22Rv1 (cell line): ENCODE results near the gene TARBP2.
A peak's percentile ranks its signal among the peaks of the same experiment; 100 is the strongest.
"Not testable (repeated sequence)": the region's sequence is repeated elsewhere in the genome, so short reads cannot be mapped to it uniquely, and the experiment has no call there.

Experiments
- H3K27ac ChIP-seq: fragments of 450-650 bp; 2 replicates; pipeline ENCODE4 v1.5.1; 2017
- ZFX ChIP-seq: fragments of 450-650 bp; IDR thresholded peaks from 2 replicates; pipeline ENCODE4 v1.6.1; 2017; ENCODE audit warnings: antibody characterized with exemption, borderline replicate concordance
- TF ChIP-seq, protein P1 (sequence below): fragments of 450-650 bp; IDR thresholded peaks from 2 replicates; pipeline ENCODE4 v1.5.1; 2017; ENCODE audit warnings: mild to moderate bottlenecking

The TARBP2 gene

DNA sequence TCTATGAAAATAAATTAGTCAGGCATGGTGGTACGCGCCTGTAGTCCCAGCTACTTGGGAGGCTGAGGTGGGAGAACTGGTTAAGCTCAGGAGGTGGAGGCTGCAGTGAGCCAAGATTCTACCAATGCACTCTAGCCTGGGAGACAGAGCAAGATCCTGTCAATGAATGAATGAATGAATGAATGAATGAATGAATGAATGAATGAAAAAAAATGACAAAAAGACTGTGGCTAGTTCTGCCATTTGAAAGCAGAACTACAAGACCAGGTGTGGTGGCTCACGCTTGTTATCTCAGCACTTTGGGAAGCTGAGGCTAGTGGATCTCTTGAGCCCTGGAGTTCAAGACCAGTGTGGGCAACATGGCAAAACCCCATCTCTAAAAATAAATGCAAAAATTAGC, 38.4 kb downstream of the TARBP2 start:
- TF ChIP-seq, protein P1, sequence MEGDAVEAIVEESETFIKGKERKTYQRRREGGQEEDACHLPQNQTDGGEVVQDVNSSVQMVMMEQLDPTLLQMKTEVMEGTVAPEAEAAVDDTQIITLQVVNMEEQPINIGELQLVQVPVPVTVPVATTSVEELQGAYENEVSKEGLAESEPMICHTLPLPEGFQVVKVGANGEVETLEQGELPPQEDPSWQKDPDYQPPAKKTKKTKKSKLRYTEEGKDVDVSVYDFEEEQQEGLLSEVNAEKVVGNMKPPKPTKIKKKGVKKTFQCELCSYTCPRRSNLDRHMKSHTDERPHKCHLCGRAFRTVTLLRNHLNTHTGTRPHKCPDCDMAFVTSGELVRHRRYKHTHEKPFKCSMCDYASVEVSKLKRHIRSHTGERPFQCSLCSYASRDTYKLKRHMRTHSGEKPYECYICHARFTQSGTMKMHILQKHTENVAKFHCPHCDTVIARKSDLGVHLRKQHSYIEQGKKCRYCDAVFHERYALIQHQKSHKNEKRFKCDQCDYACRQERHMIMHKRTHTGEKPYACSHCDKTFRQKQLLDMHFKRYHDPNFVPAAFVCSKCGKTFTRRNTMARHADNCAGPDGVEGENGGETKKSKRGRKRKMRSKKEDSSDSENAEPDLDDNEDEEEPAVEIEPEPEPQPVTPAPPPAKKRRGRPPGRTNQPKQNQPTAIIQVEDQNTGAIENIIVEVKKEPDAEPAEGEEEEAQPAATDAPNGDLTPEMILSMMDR: no peak
- no peak for TF ChIP-seq ZFX
- H3K27ac ChIP-seq: peak overlapping the region; percentile 83

DNA sequence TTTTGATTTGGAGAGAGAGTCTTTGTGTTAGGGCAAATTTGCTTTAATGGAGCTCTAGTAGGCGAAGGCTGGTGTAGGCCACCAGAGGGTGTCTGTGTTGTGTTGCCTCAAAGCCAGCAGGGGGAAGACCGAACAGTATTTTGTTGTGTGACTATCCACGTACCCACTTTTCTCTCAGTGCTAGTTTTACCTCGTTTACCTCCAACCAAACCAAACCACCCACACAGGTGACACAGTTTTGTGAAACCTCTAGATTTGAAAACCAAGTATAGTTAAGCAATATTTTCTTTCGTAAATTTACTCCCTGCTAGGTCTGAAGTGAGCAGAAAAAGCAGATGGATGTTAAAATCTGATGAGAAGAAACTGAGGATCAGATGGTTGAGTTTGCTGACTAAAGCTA, 42.5 kb downstream of the TARBP2 start:
- TF ChIP-seq, protein P1: peak; percentile 81
- no peak for TF ChIP-seq ZFX
- peak overlapping the region; percentile 14 for H3K27ac ChIP-seq

DNA sequence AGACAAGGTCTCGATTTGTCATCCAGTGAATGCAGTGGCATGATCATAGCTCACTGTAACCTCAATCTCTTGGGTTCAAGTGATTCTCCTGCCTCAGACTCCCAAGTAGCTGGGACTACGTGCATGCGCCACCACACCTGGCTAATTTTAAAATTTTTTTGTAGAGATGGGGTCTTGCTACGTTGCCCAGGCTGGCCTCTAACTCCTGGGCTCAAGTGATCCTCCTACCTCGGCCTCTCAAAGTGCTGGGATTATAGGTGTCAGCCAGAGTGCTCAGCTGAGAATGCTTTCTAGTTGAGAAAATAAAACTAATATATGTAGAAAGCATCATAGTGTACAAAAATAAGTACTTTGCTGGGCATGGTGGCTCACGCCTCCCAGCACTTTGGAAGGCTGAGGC, 47.3 kb downstream of the TARBP2 start:
- H3K27ac ChIP-seq: not testable (repeated sequence)

DNA sequence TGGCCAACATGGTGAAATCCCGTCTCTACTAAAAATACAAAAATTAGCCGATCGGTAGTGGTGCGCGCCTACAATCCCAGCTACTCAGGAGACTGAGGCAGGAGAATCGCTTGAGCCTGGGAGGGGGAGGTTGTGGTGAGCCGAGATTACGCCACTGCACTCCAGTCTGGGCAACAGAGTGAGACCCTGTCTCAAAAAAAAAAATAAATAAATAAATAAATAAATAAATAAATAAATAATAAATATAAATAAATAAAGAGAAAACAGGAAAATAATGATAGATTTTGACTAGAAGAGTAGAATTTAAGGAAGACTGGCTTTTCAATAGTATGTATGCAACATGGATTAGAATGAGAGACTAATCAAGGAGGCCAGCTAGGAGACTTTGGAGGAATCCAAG, 49.0 kb downstream of the TARBP2 start:
- H3K27ac ChIP-seq: not testable (repeated sequence)

DNA sequence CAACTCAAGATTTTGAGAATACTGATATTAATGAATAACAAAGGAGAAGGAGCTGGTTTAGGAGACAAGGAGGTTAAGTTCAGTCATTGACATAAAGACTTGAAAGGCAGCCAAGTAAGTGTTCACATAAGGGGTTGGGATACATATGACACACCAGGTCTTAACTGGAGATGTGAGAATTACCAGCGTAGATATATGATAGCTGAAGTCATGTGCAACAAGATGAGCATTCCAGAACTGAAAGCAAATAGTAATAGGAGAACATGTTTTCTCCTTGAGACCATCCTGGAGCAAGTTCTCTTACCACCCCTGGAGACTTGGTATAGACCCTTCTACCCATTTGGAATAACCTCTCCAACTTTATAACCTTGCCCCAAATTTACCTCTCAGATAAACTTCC, 49.5 kb downstream of the TARBP2 start:
- no peak overlapping the region for H3K27ac ChIP-seq
- TF ChIP-seq ZFX: no peak
- TF ChIP-seq, protein P1: no peak

DNA sequence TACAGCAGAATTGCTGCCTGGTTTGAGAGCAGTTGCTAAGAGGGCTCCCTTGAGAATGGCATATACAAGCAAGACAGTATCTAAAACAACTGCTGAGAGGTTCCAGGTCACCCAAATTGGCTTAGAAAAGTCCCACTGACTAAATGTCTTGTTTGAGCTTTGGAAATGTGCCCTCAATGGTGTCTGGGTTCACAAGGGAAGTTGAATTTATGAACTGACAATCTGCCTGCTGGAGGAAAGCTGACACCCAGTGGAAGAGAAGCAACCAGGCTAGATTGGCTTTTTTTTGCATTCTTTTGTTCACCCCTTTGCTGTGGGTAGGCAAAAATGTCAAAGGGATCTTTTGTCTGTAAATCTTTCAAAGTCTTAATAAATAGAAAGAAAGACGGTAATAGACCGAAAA, 50.8 kb downstream of the TARBP2 start:
- H3K27ac ChIP-seq: peak overlapping the region; percentile 22; the same call in 1 of the 2 replicates
- no peak for TF ChIP-seq ZFX
- TF ChIP-seq, protein P1: no peak

DNA sequence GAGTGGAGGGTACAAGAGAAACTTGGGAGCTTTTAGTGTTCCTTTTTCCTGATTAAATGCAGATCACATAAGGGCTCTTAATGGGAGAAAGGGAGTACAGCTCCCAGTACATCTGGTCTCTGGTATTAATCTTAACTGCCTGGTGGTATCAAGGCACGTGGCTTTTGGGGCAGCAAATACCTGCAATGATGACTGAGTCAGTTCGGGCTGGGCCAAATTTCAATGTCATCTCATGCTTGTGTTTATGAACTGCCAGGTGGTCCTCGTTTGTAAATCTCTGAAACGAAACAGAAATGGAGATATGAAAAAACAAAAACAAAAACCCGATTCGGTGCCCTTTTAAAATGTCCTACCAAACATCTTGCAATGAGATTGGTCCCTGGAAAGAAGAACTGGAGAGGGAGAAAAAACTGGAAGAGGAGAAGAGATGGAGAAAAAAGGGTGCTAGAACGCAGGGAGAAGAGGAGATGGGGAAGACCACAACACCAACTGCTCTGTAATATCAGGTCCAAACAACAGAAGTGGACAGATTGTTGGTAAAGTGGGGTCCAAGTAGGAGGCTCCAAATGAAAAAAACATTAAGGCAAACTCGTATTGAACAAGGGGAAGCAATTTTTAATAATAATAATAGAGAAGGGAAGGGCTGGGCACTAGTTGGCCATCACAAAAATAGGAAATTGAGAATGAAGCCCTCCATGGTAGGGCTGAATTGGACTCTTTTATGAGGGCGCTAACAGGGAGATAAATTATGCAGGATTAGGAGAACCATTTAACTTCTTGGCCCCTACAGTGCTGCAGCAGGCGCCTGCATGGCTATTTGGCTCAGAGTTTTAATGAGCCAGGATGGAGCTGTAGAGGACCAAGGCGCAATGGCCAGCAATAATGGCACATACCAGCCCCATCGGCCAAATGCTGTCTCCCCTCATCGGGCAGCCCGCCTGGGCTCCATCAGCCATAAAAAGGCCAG, 51.6 kb downstream of the TARBP2 start:
- TF ChIP-seq, protein P1: no peak
- no peak for TF ChIP-seq ZFX
- peak overlapping the region; percentile 22; the same call in 1 of the 2 replicates for H3K27ac ChIP-seq
